ENCODE results near the gene KRTAP3-1.
"Not testable (repeated sequence)": the region's sequence is repeated elsewhere in the genome, so short reads cannot be mapped to it uniquely, and the experiment has no call there.

The KRTAP3-1 gene

DNA sequence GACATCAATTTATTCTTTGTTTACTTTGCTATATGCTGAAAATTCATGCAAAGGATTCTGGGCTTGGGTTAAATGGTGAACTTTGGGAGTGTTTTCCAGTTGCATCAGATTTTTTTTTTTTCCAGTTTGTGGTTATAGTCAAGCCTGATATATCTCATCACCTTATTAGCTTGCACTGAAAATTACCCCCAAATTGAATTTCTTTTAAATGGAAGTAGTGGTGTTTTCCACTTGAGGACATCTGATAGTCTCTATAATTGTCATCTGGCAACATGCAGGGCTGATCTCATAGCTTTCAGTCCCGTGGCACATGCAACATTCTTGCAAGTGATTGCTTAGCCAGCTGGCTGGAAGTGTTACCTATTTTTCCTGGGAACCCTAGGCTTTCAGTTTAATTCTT is 4.7 kb upstream of the KRTAP3-1 start:
- DNase-seq: peak; percentile 51

DNA sequence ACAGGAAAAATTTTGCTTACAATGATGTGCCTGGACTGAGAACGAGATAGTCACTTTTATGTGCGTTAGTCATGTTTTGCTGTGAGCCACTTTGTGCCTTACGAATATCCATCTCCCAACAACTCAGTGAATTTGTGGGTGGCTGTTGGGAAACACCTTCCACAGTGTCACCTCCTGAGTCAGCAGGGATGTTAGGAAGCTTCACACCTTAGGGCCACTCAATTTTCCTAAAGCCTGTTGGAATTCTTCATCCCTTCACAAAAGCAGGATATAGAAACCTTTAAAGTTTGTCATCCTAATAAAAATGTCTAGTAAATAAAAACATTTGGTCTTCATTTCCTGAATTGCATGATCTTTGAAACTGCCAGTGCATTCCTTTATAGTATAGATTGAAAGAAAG is 4.3 kb upstream of the KRTAP3-1 start:
- peak; percentile 70 for DNase-seq

- DNase-seq: no peak
Measured at GRCh38 chr17:41012326-41013120, 3.6 kb upstream of the KRTAP3-1 start.

DNA sequence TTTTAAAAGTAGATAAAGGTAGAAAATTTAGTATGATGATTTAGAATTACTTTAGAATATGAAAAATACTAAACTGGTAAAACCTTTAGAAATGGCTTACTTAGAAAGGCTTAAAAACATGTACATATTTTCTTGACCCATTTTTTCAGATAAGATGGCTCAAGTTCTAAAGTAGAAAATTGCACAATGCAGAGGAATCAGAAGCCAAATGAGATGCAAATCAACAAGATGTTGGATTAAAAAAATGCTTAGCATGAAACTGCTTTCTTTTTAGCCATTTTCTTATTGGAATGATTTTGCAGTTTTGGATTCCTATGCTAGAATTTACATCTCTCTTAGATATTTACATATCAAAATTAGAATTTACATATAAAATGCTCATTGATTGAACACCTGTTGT is 1.5 kb upstream of the KRTAP3-1 start:
- no peak for DNase-seq

GRCh38 chr17:41009936-41010335 is 1.0 kb upstream of the KRTAP3-1 start:
- no peak for DNase-seq

GRCh38 chr17:41009301-41009760 is 403 bp upstream of the KRTAP3-1 start:
- no peak for DNase-seq

DNA sequence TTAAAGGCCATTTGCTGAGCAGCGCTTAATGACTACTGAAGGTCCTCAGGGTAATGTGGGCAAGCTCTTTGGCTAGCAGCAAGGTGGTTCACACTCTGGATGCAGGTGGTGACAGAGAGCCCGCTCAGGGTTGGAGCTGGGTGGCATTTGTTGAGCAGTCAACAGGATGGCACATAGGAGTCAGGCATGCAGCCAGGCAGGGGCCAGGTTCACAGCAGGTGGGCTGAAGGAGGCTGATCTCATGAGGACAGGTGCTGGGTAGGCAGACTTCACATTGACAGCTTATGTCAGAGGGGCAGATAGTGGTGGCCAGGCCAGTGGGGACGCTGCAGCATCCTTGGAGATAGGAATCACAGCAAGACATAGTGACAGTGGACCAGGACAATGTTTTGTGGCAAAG is 4.5 kb downstream of the KRTAP3-1 start:
- DNase-seq: no peak

GRCh38 chr17:41003926-41004325 is 5.0 kb downstream of the KRTAP3-1 start:
- no peak for DNase-seq

DNA sequence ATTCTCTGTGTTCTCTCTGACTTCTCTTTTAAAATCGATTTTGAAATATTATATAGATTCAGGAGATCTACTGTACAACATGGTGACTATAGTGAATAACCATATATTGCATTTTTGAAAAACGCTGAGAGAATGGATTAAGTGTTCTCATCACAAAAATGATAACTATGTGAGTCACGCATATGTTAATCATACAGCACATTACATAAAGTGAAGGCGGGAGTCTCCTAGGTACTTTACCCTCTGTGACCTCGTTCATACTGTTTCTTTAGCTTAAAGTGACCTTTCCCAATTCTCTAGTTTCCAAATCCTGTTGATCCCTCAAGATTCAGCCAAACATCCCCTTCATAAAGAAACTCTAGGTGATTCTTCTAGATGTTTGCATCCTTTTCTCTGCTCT is 6.1 kb downstream of the KRTAP3-1 start:
- peak; percentile 31 for DNase-seq

DNA sequence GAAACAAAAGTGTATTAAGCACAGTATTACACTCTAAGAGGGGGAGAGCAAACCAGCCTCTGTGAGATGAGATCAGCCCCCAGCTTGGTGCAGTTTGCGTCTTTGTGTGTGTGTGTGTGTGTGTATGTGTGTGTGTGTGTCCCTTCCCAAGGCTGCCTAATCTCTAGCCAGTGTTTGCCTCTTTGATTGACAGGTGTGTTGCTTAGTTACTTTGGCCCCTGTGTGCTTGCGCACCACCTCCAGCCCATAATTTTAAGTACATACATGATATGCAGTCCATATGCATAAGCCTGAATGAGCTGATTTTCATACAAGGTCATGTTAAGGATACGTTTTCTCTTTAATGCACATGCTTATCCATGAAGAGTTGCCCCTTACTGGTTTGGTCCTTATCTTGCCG is 7.1 kb downstream of the KRTAP3-1 start:
- DNase-seq: no peak

DNA sequence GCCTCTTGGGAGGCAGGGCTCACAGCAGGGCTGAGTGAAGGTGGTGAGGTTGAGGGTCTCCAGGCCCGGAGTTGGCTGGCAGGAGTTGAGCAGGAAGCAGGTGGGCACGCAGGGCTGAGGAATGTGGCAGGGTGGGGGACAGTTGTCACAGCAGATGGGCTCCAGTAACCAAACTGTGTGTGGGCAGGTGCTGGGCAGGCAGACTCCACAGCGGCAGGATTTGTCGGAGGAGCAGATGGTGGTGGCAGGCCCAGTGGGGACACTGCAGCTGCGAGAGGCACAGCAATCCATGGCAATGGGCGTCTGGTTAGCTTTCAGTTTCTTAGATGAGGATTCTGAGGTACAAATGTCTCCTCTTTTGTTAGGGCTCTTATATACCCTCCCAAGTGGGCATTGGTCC is 9.4 kb downstream of the KRTAP3-1 start, which contains the start of gene KRTAP3-2:
TSS of gene KRTAP3-2 (minus strand) at position 344 of the 400 bp plus-strand sequence. CDS start at position 291, 53 bp downstream.
- not testable (repeated sequence) for DNase-seq

GRCh38 chr17:40997361-40997760 is 11.6 kb downstream of the KRTAP3-1 start:
- DNase-seq: no peak

GRCh38 chr17:40996829-40997228 is 12.1 kb downstream of the KRTAP3-1 start:
- DNase-seq: no peak

DNA sequence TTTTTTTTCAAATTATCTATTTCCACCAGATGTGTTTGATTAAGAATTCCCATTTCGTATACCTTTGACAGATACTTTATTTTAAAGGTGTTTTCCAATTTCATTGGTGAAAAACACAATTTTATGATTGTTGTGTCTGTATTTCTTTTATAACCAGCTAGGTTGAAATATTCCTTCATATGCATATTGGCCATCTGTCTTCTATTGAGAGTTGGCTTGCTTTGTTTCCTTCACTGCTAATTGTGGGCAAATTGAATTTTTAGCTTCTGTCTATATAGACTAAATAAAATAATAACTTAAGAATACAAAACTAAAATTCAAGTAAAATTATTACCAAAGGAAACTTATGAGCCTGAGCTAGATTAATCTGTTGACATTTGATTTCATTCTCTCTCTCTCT is 13.8 kb downstream of the KRTAP3-1 start:
- DNase-seq: no peak

- no peak for DNase-seq
Measured at GRCh38 chr17:40993839-40994238, 15.1 kb downstream of the KRTAP3-1 start, which contains the start of gene KRTAP3-3. TSS of gene KRTAP3-3 (minus strand) at chr17:40994164. CDS start at chr17:40994097, 67 bp downstream.

DNA sequence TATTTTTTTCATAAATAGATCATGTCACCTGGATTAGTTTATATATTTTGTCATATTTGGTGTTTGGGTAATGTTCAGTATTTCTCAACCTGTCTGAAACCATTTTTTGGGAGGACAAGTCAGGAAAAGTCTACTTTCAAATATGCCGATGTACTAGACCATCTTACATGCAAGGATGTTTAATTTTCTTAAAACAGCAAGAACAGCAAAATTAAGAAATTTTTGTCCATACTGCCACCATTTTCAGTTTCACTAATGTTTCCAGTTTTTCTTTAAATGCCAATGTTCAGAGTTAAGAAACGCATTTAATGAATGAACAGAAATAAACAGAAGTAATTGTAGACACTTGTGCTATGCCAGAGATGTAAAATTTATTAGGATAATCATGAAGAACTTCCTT is 15.8 kb downstream of the KRTAP3-1 start:
- no peak for DNase-seq

- no peak for DNase-seq
Measured at GRCh38 chr17:40992666-40993065, 16.3 kb downstream of the KRTAP3-1 start.

GRCh38 chr17:40986920-40987319 is 22.0 kb downstream of the KRTAP3-1 start:
- DNase-seq: no peak

GRCh38 chr17:40984226-40984625 is 24.7 kb downstream of the KRTAP3-1 start, which contains the start of gene KRT40:
TSS of gene KRT40 (minus strand) at chr17:40984326. CDS start at chr17:40984273, 53 bp downstream.
- no peak for DNase-seq

DNA sequence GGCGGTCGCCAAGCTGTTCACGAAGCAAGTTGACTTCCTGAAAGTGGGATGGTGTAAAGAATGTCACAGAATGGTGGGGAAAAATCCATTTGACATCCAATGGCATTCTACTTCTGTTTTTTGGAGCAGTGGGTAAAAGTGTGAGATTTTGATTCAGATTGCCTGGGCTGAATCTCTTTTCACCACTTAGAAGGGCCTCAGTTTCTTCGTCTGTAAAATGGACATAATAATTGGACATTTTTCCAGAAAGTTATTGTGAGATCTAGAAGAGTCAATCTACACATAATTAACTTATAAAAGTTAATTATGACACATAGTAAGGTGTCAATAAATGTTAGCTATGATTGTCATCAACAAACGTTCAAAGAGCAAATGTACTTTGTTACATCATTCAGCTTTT is 27.8 kb downstream of the KRTAP3-1 start:
- no peak for DNase-seq

- DNase-seq: no peak
Measured at GRCh38 chr17:40980596-40980995, 28.3 kb downstream of the KRTAP3-1 start.

- DNase-seq: no peak
Measured at GRCh38 chr17:40980117-40980516, 28.8 kb downstream of the KRTAP3-1 start.

- DNase-seq: no peak
Measured at GRCh38 chr17:40978575-40979151, 30.3 kb downstream of the KRTAP3-1 start.

DNA sequence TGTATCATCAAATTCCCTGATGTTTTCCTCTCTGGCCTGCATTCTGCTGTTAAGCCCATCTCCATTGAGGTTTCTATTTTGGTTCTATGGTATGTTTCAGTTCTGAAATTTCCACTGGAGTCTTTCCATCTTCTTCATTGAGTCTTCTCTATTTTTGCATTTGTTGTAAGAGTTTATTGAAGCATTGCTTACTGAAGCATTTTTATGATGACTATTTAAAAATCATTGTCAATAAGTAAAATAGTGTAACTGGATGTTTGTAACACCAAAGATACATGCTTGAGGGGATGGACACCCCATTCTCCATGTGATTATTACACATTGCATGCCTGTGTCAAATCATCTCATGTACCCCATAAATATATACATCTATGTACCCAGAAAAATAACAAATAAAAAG is 33.4 kb downstream of the KRTAP3-1 start:
- DNase-seq: no peak
